Sigmoid colon (tissue), 7 donors: Measurements from ENCODE around the gene FCHO1. TPM values are rescaled to one million over a fixed set of nuclear protein-coding genes. Genes with fewer than 3 reads are reported as not detected.

ENCODE experiments used
- DNase-seq: peaks from one replicate; pipeline ENCODE4 v3.0.0-alpha.2; 2019
- H3K27ac ChIP-seq, 4 donors: fragments of 200-600 bp; sonication (generic); one replicate each; pipeline ENCODE4 v1.5.1; 2016 to 2019; ENCODE audit warnings: mild to moderate bottlenecking in 1 of 4
- H3K27me3 ChIP-seq, 3 donors: fragments of 200-600 bp; sonication (generic); one replicate each; pipeline ENCODE4 v1.5.1; 2019; ENCODE audit warnings: mild to moderate bottlenecking in 1 of 3
- H3K36me3 ChIP-seq, 4 donors: fragments of 200-600 bp; sonication (generic); one replicate each; pipeline ENCODE4 v1.5.1; 2016 to 2019
- H3K4me1 ChIP-seq, 4 donors: fragments of 200-600 bp; sonication (generic); one replicate each; pipeline ENCODE4 v1.5.1; 2017 to 2019
- H3K4me3 ChIP-seq, 4 donors: fragments of 200-600 bp; sonication (generic); one replicate each; pipeline ENCODE4 v1.5.1; 2017 to 2019; ENCODE audit warnings: mild to moderate bottlenecking in 2 of 4, moderate library complexity in 1 of 4
- H3K9me3 ChIP-seq, 4 donors: fragments of 200-600 bp in 3 of 4; sonication (generic) in 3 of 4; one replicate each; pipeline versions ENCODE4 v1.5.1 to v1.6.1; 2013 to 2019
- EP300 ChIP-seq, 4 donors: sonication (generic); formaldehyde crosslinking; IDR thresholded peaks; one replicate each; pipeline ENCODE4 v1.6.1; 2017; ENCODE audit warnings: antibody characterized with exemption in 4 of 4
- POLR2A ChIP-seq, 2 donors: fragments of 450-650 bp; IDR thresholded peaks; one replicate each; pipeline ENCODE4 v1.6.1; 2016; ENCODE audit warnings: antibody characterized with exemption in 2 of 2, mild to moderate bottlenecking in 2 of 2, moderate library complexity in 2 of 2
- POLR2AphosphoS5 ChIP-seq, 4 donors: sonication (generic); formaldehyde crosslinking; IDR thresholded peaks; one replicate each; pipeline ENCODE4 v1.6.1; 2017; ENCODE audit warnings: antibody characterized with exemption in 4 of 4
- WGBS, 2 donors: extraction: QIAGEN DNeasy Blood & Tissue Kit; methylation state at CpG; one replicate each; pipeline ENCODE4 v1.1.7; 2013; 5-methylcytosine and 5-hydroxymethylcytosine counted together
- intact Hi-C: fragments of 100-400 bp; cut with DNase I; formaldehyde crosslinking; loops from one replicate; pipeline ENCODE4 v1.15.1; 2023
- polyA plus RNA-seq, 3 donors: library from polyadenylated mRNA; stranded (reverse); fragments of 200-250 nt; gene quantifications; one replicate each; pipeline ENCODE4 v1.2.3, GENCODE V29; 2013
- total RNA-seq, 4 donors: library from RNA; depleted of rRNA; stranded (reverse); fragments of >200 nt; gene quantifications; one replicate each; pipeline ENCODE4 v1.1.0, GENCODE V29; 2016
- TF ChIP-seq, protein P1 (sequence below), 4 experiments: fragments of 450-650 bp in 3 of 4; fragments of 200-600 bp in 1 of 4; IDR thresholded peaks; one replicate each; pipeline ENCODE4 v1.5.1; 2016 to 2019; ENCODE audit warnings: antibody characterized with exemption in 4 of 4, mild to moderate bottlenecking in 3 of 4, moderate library complexity in 2 of 4
- donor health status: healthy with polysubstance abuse.
- donor health status: Bipolar disorder and iron deficiency.
- donor health status: healthy.

Gene FCHO1
- total and polyA plus RNA-seq, 7 donors: 1.2 to 14.4 (median 3.6) TPM

DNA sequence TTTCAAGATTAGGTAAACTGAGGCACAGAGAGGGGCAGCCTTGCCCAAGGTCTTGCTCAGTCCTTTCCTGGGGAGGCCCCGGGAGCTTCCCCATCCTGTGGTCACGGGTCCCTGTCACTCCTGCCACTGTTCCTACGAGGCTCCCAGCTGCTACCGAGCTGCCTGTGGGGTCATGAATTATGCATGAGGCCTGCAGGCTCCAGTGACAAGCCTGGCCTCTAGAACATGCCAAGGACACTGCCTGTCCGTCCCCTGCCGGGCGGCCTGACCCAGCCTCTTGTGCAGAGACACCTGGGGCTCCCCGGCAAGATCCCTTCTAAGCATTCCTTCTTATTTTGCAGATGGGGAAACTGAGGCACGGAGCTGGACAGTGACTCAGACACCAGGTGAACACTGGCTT lies 2.7 kb downstream of the FCHO1 start:
- WGBS, 2 donors: 47 to 65% methylated on average over 9 of the region's 9 CpGs
- Histone ChIP-seq H3K9me3 (no peaks in the 10 kb centered on the region), H3K36me3 (no peaks in the 10 kb centered on the region), H3K4me3 (no peak overlapping the region), H3K27me3 (no peaks in the 10 kb centered on the region), H3K27ac (no peak overlapping the region), H3K4me1 (peaks cover 0 to 16% (median 7%) of the 10 kb centered on the region in 4 donors)
- intact Hi-C loops: no loop called here
- DNase-seq: no peak
- TF ChIP-seq EP300 (IDR thresholded peaks at IDR 0.05): no peak
- no peak for TF ChIP-seq POLR2A (IDR thresholded peaks at IDR 0.05)
- TF ChIP-seq, protein P1, sequence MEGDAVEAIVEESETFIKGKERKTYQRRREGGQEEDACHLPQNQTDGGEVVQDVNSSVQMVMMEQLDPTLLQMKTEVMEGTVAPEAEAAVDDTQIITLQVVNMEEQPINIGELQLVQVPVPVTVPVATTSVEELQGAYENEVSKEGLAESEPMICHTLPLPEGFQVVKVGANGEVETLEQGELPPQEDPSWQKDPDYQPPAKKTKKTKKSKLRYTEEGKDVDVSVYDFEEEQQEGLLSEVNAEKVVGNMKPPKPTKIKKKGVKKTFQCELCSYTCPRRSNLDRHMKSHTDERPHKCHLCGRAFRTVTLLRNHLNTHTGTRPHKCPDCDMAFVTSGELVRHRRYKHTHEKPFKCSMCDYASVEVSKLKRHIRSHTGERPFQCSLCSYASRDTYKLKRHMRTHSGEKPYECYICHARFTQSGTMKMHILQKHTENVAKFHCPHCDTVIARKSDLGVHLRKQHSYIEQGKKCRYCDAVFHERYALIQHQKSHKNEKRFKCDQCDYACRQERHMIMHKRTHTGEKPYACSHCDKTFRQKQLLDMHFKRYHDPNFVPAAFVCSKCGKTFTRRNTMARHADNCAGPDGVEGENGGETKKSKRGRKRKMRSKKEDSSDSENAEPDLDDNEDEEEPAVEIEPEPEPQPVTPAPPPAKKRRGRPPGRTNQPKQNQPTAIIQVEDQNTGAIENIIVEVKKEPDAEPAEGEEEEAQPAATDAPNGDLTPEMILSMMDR (IDR thresholded peaks at IDR 0.05): no peak
- no peak for TF ChIP-seq POLR2AphosphoS5 (IDR thresholded peaks at IDR 0.05)

DNA sequence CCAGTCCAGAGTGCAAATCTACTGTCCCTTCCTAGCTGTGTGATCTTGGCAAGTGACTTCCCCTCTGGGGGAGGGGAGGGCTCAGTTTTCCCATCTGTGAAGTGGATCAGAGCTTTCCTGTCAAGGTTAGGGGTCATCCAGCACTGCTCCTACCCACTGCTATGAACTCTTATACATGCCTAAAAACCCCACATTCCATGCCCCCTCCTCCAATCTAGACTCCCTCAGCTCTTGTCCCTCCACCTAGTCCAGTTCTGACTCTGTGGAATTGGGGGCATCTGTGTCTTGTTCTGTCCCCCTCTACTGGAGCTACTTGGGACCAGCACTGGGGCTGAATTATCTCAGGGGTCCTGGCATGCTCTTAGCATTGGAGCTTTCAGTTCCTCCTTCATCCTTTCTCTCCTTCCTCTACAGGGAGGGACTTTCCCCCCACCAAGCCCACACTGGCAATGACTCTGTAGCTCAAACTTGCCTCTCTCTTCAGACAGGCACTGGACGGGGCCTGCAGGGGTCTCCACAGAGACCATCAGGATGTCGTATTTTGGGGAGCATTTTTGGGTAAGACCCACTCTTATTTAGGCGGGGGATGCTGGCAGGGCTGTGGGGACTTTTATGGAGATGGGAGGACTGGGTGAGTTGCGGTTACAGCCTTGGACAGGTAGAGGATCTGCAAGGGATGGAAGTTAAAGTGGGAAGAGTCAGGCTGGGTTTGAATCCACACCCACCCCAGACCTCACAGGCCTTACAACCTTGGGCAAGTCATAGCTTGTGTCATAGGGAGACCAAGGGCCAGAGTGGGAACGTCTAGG lies 3.6 kb downstream of the FCHO1 start:
- intact Hi-C loops: no loop called here
- Histone ChIP-seq H3K9me3 (no peaks in the 10 kb centered on the region), H3K27me3 (no peaks in the 10 kb centered on the region), H3K4me3 (no peak overlapping the region), H3K27ac (no peak overlapping the region), H3K36me3 (no peaks in the 10 kb centered on the region), H3K4me1 (peaks cover 0 to 16% (median 7%) of the 10 kb centered on the region in 4 donors)
- WGBS, 2 donors: 74 to 75% methylated on average over 5 of the region's 5 CpGs
- DNase-seq: no peak
- TF ChIP-seq POLR2AphosphoS5 (IDR thresholded peaks at IDR 0.05) (no peak), EP300 (IDR thresholded peaks at IDR 0.05) (no peak), POLR2A (IDR thresholded peaks at IDR 0.05) (no peak)
- TF ChIP-seq, protein P1 (IDR thresholded peaks at IDR 0.05): no peak

DNA sequence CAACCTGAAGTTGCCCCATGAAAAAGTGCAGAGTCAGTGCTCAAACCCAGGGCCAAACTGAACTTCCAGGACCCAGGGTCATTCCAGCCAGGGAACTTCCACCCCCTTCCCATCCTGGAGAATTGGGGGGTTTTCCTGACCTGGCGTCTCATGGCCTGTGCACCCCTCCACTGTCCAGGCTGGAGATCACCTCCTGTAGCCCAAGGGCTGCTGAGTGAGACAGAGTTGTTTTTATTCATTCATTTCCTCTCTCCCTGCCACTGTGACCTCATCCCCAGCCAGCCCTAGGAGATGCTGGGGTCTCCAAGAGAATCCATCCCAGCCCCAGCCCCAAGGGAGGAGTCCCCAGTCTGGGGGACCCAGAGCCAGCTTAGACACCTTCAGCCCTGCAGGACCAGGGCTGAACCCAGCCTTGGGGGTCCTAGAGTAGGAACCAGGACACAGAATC lies 4.2 kb downstream of the FCHO1 start:
- WGBS, 2 donors: 67 to 69% methylated on average over 1 of the region's 1 CpG
- Histone ChIP-seq H3K27me3 (no peaks in the 10 kb centered on the region), H3K36me3 (no peaks in the 10 kb centered on the region), H3K27ac (no peak overlapping the region), H3K9me3 (no peaks in the 10 kb centered on the region), H3K4me3 (no peak overlapping the region), H3K4me1 (peaks cover 0 to 16% (median 7%) of the 10 kb centered on the region in 4 donors)
- intact Hi-C loops: no loop called here
- TF ChIP-seq EP300 (IDR thresholded peaks at IDR 0.05): no peak
- TF ChIP-seq POLR2AphosphoS5 (IDR thresholded peaks at IDR 0.05): no peak
- TF ChIP-seq, protein P1 (IDR thresholded peaks at IDR 0.05): no peak
- TF ChIP-seq POLR2A (IDR thresholded peaks at IDR 0.05): no peak
- no peak for DNase-seq

DNA sequence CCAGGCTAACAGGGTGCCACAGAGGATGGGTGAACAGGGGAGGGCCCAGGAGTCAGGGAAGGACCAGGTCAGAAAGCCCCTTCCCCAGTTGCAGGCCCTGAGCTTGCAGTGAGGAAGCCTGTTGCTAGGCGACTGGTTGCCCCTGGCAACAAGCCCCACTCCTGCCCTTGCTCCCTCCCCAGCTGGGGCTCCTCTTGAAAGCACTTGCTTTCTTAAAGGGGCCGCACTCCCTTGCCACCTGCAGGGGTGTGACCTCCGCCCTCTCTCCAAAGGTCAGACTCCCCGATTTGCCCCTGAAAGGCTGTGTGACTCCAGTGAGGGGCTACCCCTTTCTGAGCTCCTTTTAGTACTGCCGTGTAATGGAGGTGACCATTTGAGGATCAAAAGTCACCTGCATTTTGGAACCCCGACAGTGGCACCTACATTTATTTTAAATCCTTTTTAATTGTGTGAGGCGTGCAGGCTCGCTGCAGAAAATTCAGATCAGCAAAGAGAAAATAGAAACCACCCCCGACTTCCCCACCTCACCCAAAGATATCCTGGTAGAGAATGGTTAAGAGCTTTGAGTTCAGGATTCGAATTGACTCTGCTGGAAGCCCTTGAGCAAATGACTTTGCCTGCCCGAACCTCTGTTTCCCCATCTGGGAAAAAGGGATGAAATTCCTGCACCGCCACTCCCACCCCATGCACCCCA lies 4.8 kb downstream of the FCHO1 start:
- Histone ChIP-seq H3K9me3 (no peaks in the 10 kb centered on the region), H3K27ac (no peak overlapping the region), H3K4me1 (peaks cover 0 to 16% (median 7%) of the 10 kb centered on the region in 4 donors), H3K27me3 (no peaks in the 10 kb centered on the region), H3K36me3 (no peaks in the 10 kb centered on the region), H3K4me3 (no peak overlapping the region)
- intact Hi-C loops: no loop called here
- 31 to 53% methylated on average over 12 of the region's 12 CpGs for WGBS, 2 donors
- TF ChIP-seq POLR2A (IDR thresholded peaks at IDR 0.05): no peak
- no peak for TF ChIP-seq EP300 (IDR thresholded peaks at IDR 0.05)
- no peak for TF ChIP-seq POLR2AphosphoS5 (IDR thresholded peaks at IDR 0.05)
- TF ChIP-seq, protein P1 (IDR thresholded peaks at IDR 0.05): no peak
- DNase-seq: no peak
